Activated CD4-positive, alpha-beta T cell treated with anti-CD3 and anti-CD28 coated beads, Interleukin-10, Interleukin-2, amounts not matched to agents 100 ng/mL and 50 ng/mL, durations not matched to agents 16 hours and 8 hours (primary cell): ENCODE measurements around the gene NOM1.
"Not testable (repeated sequence)": the region's sequence is repeated elsewhere in the genome, so short reads cannot be mapped to it uniquely, and the experiment has no call there.

Source experiments
- DNase-seq: peaks from one replicate; pipeline ENCODE4 v3.0.0-alpha.2; 2020

The NOM1 gene

GRCh38 chr7:156949541-156950380 lies at the start of gene NOM1:
Gene NOM1 (plus strand): TSS chr7:156949712. CDS start chr7:156949738, 26 bp downstream.
- peak; percentile 94 for DNase-seq

- not testable (repeated sequence) for DNase-seq
These were observed 49.4 kb upstream of the NOM1 start for GRCh38 chr7:156900093-156900492.

- peak; percentile 37 for DNase-seq
These were observed 46.1 kb upstream of the NOM1 start for GRCh38 chr7:156903232-156903909.

- DNase-seq: no peak
These were observed 43.3 kb upstream of the NOM1 start for GRCh38 chr7:156906200-156906649.

- DNase-seq: no peak
These were observed 41.9 kb upstream of the NOM1 start for GRCh38 chr7:156907656-156908055.

- not testable (repeated sequence) for DNase-seq
These were observed 39.8 kb upstream of the NOM1 start for GRCh38 chr7:156909574-156910252.

GRCh38 chr7:156918635-156919034 lies 30.9 kb upstream of the NOM1 start:
- peak; percentile 85 for DNase-seq

GRCh38 chr7:156919132-156919713 lies 30.3 kb upstream of the NOM1 start:
- DNase-seq: no peak

- no peak for DNase-seq
These were observed 29.4 kb upstream of the NOM1 start for GRCh38 chr7:156920076-156920475.

- not testable (repeated sequence) for DNase-seq
These were observed 28.8 kb upstream of the NOM1 start for GRCh38 chr7:156920487-156921373.

- not testable (repeated sequence) for DNase-seq
These were observed 27.2 kb upstream of the NOM1 start for GRCh38 chr7:156922304-156922703.

- not testable (repeated sequence) for DNase-seq
These were observed 23.7 kb upstream of the NOM1 start for GRCh38 chr7:156925821-156926220.

GRCh38 chr7:156927571-156928405 lies 21.7 kb upstream of the NOM1 start:
- no peak for DNase-seq

- DNase-seq: no peak
These were observed 21.1 kb upstream of the NOM1 start for GRCh38 chr7:156928406-156928747.

GRCh38 chr7:156929789-156930539 lies 19.5 kb upstream of the NOM1 start:
- no peak for DNase-seq

GRCh38 chr7:156932006-156932405 lies 17.5 kb upstream of the NOM1 start:
- no peak for DNase-seq

- no peak for DNase-seq
These were observed 14.3 kb upstream of the NOM1 start for GRCh38 chr7:156935250-156935649.

GRCh38 chr7:156936766-156937165 lies 12.7 kb upstream of the NOM1 start:
- not testable (repeated sequence) for DNase-seq

GRCh38 chr7:156940421-156941122 lies 8.9 kb upstream of the NOM1 start:
- no peak for DNase-seq
